K562 (cell line): ENCODE measurements around the gene WDR47. TPM values are rescaled to one million over a fixed set of nuclear protein-coding genes. Genes with fewer than 3 reads are reported as not detected.

Experiments used
- ATAC-seq: fragments of 200-7000 bp; cut with Tn5 transposase; 3 replicates; pipeline ENCODE4 v1.9.1; 2020; ENCODE audit warnings: moderate library complexity
- BruUV-seq: library from RNA; stranded (reverse); fragments of 400-500 nt; replicated peaks from 2 replicates; lab custom pipeline; 2021; lab: Mats Ljungman, UMichigan
- CTCF ChIA-PET: fragments of 300-600 bp; formaldehyde crosslinking; extraction: SDS; loops from one replicate; lab custom pipeline; 2021; ENCODE audit warnings: low intra/inter-chr PET ratio; lab: Yijun Ruan, JAX
- POLR2A ChIA-PET: fragments of 300-600, 350-650 bp; sonication (Branson Sonifier 250); formaldehyde crosslinking; extraction: SDS; loops from one replicate; lab custom pipeline; 2021; ENCODE audit warnings: antibody characterized with exemption, inconsistent platforms; lab: Yijun Ruan, JAX
- DNase-seq, 4 experiments: peaks; one replicate each; pipeline versions ENCODE4 v3.0.0 to v3.0.0-alpha.2; 2011 to 2018; ENCODE audit warnings: low spot score in 3 of 4, mixed read lengths in 3 of 4; ENCODE audit errors: extremely low read depth in 1 of 4
- FAIRE-seq: peaks from 2 replicates; lab custom pipeline; 2011; peaks lifted over from hg19 to GRCh38; lab: Jason Lieb, UNC
- H2AFZ ChIP-seq: 2 replicates; pipeline ENCODE4 v1.6.0; 2011; ENCODE audit warnings: low read depth, low read length, control low read depth, inconsistent platforms
- H3K27ac ChIP-seq: fragments of 200-600 bp; 3 replicates; pipeline ENCODE4 v1.8.0; 2011; ENCODE audit warnings: low read depth, mild to moderate bottlenecking, control low read depth, inconsistent platforms, low read length, moderate library complexity, mixed read lengths; ENCODE audit errors: extremely low read depth
- H3K27me3 ChIP-seq, 2 experiments: fragments of 300-600 bp in 1 of 2; 2 replicates in 1 of 2; 3 replicates in 1 of 2; pipeline versions ENCODE4 v1.6.0 to v1.8.0; 2011; ENCODE audit warnings: inconsistent platforms in 2 of 2, low read length in 2 of 2, mild to moderate bottlenecking in 1 of 2, mixed read lengths in 1 of 2, moderate library complexity in 1 of 2; ENCODE audit not compliant: control insufficient read depth in 2 of 2, insufficient read depth in 2 of 2
- H3K36me3 ChIP-seq: fragments of 300-600 bp; 3 replicates; pipeline ENCODE4 v1.8.0; 2011; ENCODE audit warnings: mild to moderate bottlenecking, low read length, inconsistent platforms; ENCODE audit not compliant: control insufficient read depth, insufficient read depth
- H3K4me1 ChIP-seq, 2 experiments: fragments of 200-600 bp in 1 of 2; replicated peaks in 1 of 2; 2 replicates in 1 of 2; 3 replicates in 1 of 2; pipeline versions ENCODE4 v1.5.1 to v1.8.0; 2011; ENCODE audit warnings: inconsistent platforms in 2 of 2, low read length in 2 of 2, mild to moderate bottlenecking in 1 of 2, mixed read lengths in 1 of 2, moderate library complexity in 1 of 2; ENCODE audit not compliant: control insufficient read depth in 2 of 2, insufficient read depth in 2 of 2
- H3K4me2 ChIP-seq: 2 replicates; pipeline ENCODE4 v1.6.1; 2011; ENCODE audit warnings: low read length, control low read depth, inconsistent platforms, mixed read lengths; ENCODE audit not compliant: insufficient read depth
- H3K4me3 ChIP-seq: fragments of 200-600 bp; sonication (generic), shearing (Covaris generic); 2 replicates; pipeline ENCODE4 v1.5.1; 2016; ENCODE audit warnings: control low read depth, inconsistent platforms
- H3K79me2 ChIP-seq: fragments of 200-600 bp; 3 replicates; pipeline ENCODE4 v1.8.0; 2011; ENCODE audit warnings: low read length, inconsistent platforms; ENCODE audit not compliant: control insufficient read depth, insufficient read depth
- H3K9ac ChIP-seq, 2 experiments: 2 replicates each; pipeline versions ENCODE4 v1.6.0 to v1.6.1; 2011; ENCODE audit warnings: low read depth in 2 of 2, low read length in 2 of 2, control low read depth in 1 of 2, inconsistent platforms in 1 of 2, mild to moderate bottlenecking in 1 of 2, mixed read lengths in 1 of 2; ENCODE audit not compliant: insufficient read depth in 1 of 2
- H3K9me1 ChIP-seq: one replicate; pipeline ENCODE4 v1.6.0; 2011; ENCODE audit warnings: inconsistent platforms, mild to moderate bottlenecking, low read length, moderate library complexity; ENCODE audit not compliant: control insufficient read depth, insufficient read depth
- H3K9me3 ChIP-seq: replicated peaks from 2 replicates; pipeline ENCODE4 v1.5.1; 2011; ENCODE audit warnings: low read depth, low read length, inconsistent platforms; ENCODE audit not compliant: control insufficient read depth, insufficient read depth
- H4K20me1 ChIP-seq: replicated peaks from 2 replicates; pipeline ENCODE4 v1.6.1; 2011; ENCODE audit warnings: low read length, inconsistent platforms, mixed read lengths; ENCODE audit not compliant: control insufficient read depth, insufficient read depth
- CREM ChIP-seq: IDR thresholded peaks from 2 replicates; pipeline ENCODE4 v1.6.1; 2014; ENCODE audit warnings: antibody characterized with exemption, low read depth
- KLF16 ChIP-seq: IDR thresholded peaks from 2 replicates; pipeline ENCODE4 v1.6.1; 2016; ENCODE audit warnings: antibody characterized with exemption
- MYNN ChIP-seq, 2 experiments: sonication (generic); formaldehyde crosslinking in 1 of 2; IDR thresholded peaks; 2 replicates each; pipeline versions ENCODE4 v1.5.0 to v1.6.1; 2016 to 2020; ENCODE audit warnings: antibody characterized with exemption in 1 of 2, missing genetic modification reagents in 1 of 2
- RBM34 ChIP-seq: fragments of 200-400 bp; formaldehyde crosslinking; IDR thresholded peaks from 2 replicates; pipeline ENCODE4 v1.6.1; 2018; ENCODE audit warnings: low read length, borderline replicate concordance; ENCODE audit not compliant: insufficient read depth
- TBP ChIP-seq: optimal IDR thresholded peaks from 2 replicates; pipeline ENCODE3; 2011; ENCODE audit warnings: low read depth, low read length, improper control_type of control experiment
- ZFX ChIP-seq: sonication (generic); formaldehyde crosslinking; IDR thresholded peaks from 2 replicates; pipeline ENCODE4 v1.8.0; 2022; ENCODE audit warnings: mild to moderate bottlenecking, missing genetic modification reagents, moderate library complexity
- ZNF146 ChIP-seq: IDR thresholded peaks from one replicate; pipeline ENCODE4 v1.6.1; 2018; ENCODE audit warnings: missing compliant biosample characterization; ENCODE audit not compliant: unreplicated experiment
- ZNF561 ChIP-seq: fragments of 450-650 bp; formaldehyde crosslinking; conservative IDR thresholded peaks from 2 replicates; pipeline ENCODE4 v1.4.0; 2020; ENCODE audit warnings: mild to moderate bottlenecking, moderate library complexity
- ZNF583 ChIP-seq: fragments of 250-450 bp; sonication (Bioruptor Pico); IDR thresholded peaks from 2 replicates; pipeline ENCODE4 v1.4.0; 2020
- WGBS: fragments of 100-300 bp; shearing (Covaris generic); methylation state at CpG from one replicate; pipeline ENCODE4 v1.1.6; 2016; ENCODE audit warnings: low coverage, mixed read lengths; ENCODE audit not compliant: insufficient coverage; ENCODE audit errors: missing lambda C conversion rate; 5-methylcytosine and 5-hydroxymethylcytosine counted together
- in situ Hi-C: fragments of 300-500 bp; cut with MboI; formaldehyde crosslinking; loops from 4 replicates; pipeline ENCODE4 v1.15.0; 2018; ENCODE audit warnings: inconsistent platforms, mixed read lengths
- intact Hi-C: fragments of 100-400 bp; cut with micrococcal nuclease; formaldehyde crosslinking; loops from 2 replicates; pipeline ENCODE4 v1.14.2; 2022
- polyA plus RNA-seq, 8 experiments: library from polyadenylated mRNA; depleted of rRNA in 4 of 8; stranded (reverse) in 5 of 8; unstranded in 3 of 8; fragments of >200 nt; fragmentation: Nextera tagmentation in 2 of 8; fragmentation: Illumina TruSeq in 1 of 8; extraction: Ambion mirVana in 2 of 8; extraction: Trizol in 1 of 8; gene quantifications; 2 replicates each; pipeline versions ENCODE4 v1.2.1 to v1.2.3, GENCODE V29; 2011 to 2014; ENCODE audit warnings: inconsistent platforms in 1 of 8, missing spikeins in 1 of 8
- total RNA-seq, 7 experiments: library from RNA; depleted of rRNA in 6 of 7; stranded (reverse); fragments of >200 nt in 6 of 7; fragmentation: Illumina TruSeq in 2 of 7; extraction: Trizol in 2 of 7; gene quantifications; 2 replicates each; pipeline versions ENCODE4 v1.2.1 to v1.2.3, GENCODE V29; 2011 to 2021; ENCODE audit warnings: low replicate concordance in 1 of 7
- TF ChIP-seq, protein P1 (sequence below): fragments of 200-800 bp; sonication (Bioruptor generic); IDR thresholded peaks from 2 replicates; pipeline ENCODE4 v1.6.1; 2017; ENCODE audit warnings: missing genetic modification characterization, missing compliant biosample characterization

WDR47 gene
- total and polyA plus RNA-seq, 9 of the 15 experiments (the other 6 are each of a cell fraction or from before 2014, with no cell fraction given), result 1.3 to 10.1 (median 4.9) TPM

- peaks cover 32% of the 10 kb centered on the region; the same call in 1 of the 3 replicates for H3K36me3 ChIP-seq
- no peak for DNase-seq
- no peaks in the 10 kb centered on the region for H3K79me2 ChIP-seq
- no peaks in the 10 kb centered on the region for H3K27me3 ChIP-seq
- ChIA-PET POLR2A (interaction anchor here (0.9 to 2.2 kb wide), 9 partner anchors 8 to 43 kb away, joined by 3 to 11 read pairs (median 6); partner anchors contain the start of genes TAF13 and TMEM167B), CTCF (no interaction called here)
- no peaks in the 10 kb centered on the region for H4K20me1 ChIP-seq
- H3K9me3 ChIP-seq, result no peaks in the 10 kb centered on the region
- no peak overlapping the region for H3K9ac ChIP-seq
- no peak for TF ChIP-seq ZNF146
- no peak for TF ChIP-seq MYNN (IDR thresholded peaks at IDR 0.05)
- TF ChIP-seq MYNN (CRISPR knock-in tag; IDR thresholded peaks at IDR 0.05), result no peak
- TF ChIP-seq ZNF561 (CRISPR knock-in tag), result no peak
- TF ChIP-seq, protein P1, sequence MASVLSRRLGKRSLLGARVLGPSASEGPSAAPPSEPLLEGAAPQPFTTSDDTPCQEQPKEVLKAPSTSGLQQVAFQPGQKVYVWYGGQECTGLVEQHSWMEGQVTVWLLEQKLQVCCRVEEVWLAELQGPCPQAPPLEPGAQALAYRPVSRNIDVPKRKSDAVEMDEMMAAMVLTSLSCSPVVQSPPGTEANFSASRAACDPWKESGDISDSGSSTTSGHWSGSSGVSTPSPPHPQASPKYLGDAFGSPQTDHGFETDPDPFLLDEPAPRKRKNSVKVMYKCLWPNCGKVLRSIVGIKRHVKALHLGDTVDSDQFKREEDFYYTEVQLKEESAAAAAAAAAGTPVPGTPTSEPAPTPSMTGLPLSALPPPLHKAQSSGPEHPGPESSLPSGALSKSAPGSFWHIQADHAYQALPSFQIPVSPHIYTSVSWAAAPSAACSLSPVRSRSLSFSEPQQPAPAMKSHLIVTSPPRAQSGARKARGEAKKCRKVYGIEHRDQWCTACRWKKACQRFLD (CRISPR knock-in tag), result no peak
- TF ChIP-seq KLF16, result no peak
- TF ChIP-seq ZFX (CRISPR knock-in tag), result no peak
- no peak for TF ChIP-seq RBM34
- TF ChIP-seq TBP, result no peak
- TF ChIP-seq CREM, result no peak
- TF ChIP-seq ZNF583 (CRISPR knock-in tag), result no peak
- in situ Hi-C loops, result no loop called here
- no peak for FAIRE-seq
- no peak overlapping the region for H3K4me3 ChIP-seq
- H3K4me1 ChIP-seq, result no peaks in the 10 kb centered on the region
- no peak overlapping the region for H3K27ac ChIP-seq
- ATAC-seq, result peak; percentile 36
- no peaks in the 10 kb centered on the region for H3K9me1 ChIP-seq
- no TSS peak for BruUV-seq
- intact Hi-C loops, result no loop called here
- H2AFZ ChIP-seq, result no peak overlapping the region
- no peak overlapping the region for H3K4me2 ChIP-seq
- WGBS, result 42% methylated on average over 4 of the region's 4 CpGs
Measured at GRCh38 chr1:109061183-109061582, 19.3 kb upstream of the WDR47 start.
